Muscle of back (tissue), 13 donors: ENCODE data around the gene CCDC146. TPM values are rescaled to one million over a fixed set of nuclear protein-coding genes. Genes with fewer than 3 reads are reported as not detected.
"Not testable (repeated sequence)": the region's sequence is repeated elsewhere in the genome, so short reads cannot be mapped to it uniquely, and the experiment has no call there.

Source experiments
- DNase-seq, 3 donors: peaks; one replicate each; pipeline versions ENCODE4 v3.0.0 to v3.0.0-alpha.2; 2013
- long read RNA-seq, 9 donors: transcript quantifications; one replicate each; lab custom pipeline, GENCODE V29; 2026
- polyA plus RNA-seq, 10 donors: library from polyadenylated mRNA; unstranded; fragments of 120-200 nt; gene quantifications; one replicate each; pipeline ENCODE4 v1.2.1, GENCODE V29; 2013; ENCODE audit not compliant: insufficient read length in 10 of 10

The CCDC146 gene
- 10 to 100 TPM in 6 of 10 donors, 1 to 10 TPM in 4; 4.9 to 24.2 (median 10.6) TPM for polyA plus RNA-seq
- long read RNA-seq, donor 1, transcript CCDC146-204 (5 exons, 1,554 nt): major isoform, 5 of 20 reads
- long read RNA-seq, donor 1, partial matches to known transcripts: 0 of 20 reads
- long read RNA-seq, donor 1, other reads (novel, unspliced or antisense): 15 of 20 reads
- long read RNA-seq, donor 2, partial matches to known transcripts: 0 of 2 reads
- long read RNA-seq, donor 2, other reads (novel, unspliced or antisense): 0 of 2 reads
- long read RNA-seq, donor 3: 0 reads
- long read RNA-seq, donor 4, partial matches to known transcripts: 20 of 23 reads
- long read RNA-seq, donor 4, other reads (novel, unspliced or antisense): 0 of 23 reads
- long read RNA-seq, donor 5, partial matches to known transcripts: 0 of 4 reads
- long read RNA-seq, donor 5, other reads (novel, unspliced or antisense): 0 of 4 reads
- long read RNA-seq, donor 6, transcript CCDC146-204 (5 exons, 1,554 nt): major isoform, 6 of 6 reads
- long read RNA-seq, donor 6, partial matches to known transcripts: 0 of 6 reads
- long read RNA-seq, donor 6, other reads (novel, unspliced or antisense): 0 of 6 reads
- long read RNA-seq, donor 7, partial matches to known transcripts: 0 of 3 reads
- long read RNA-seq, donor 7, other reads (novel, unspliced or antisense): 0 of 3 reads
- long read RNA-seq, donor 8, partial matches to known transcripts: 0 of 2 reads
- long read RNA-seq, donor 8, other reads (novel, unspliced or antisense): 0 of 2 reads
- long read RNA-seq, donor 9: 0 reads

- peak; percentile 93 to 98 (median 97) for DNase-seq
These were observed at the start of gene CCDC146 for GRCh38 chr7:77121860-77122681. Gene CCDC146, plus strand, starts transcription at chr7:77122615. Its CDS starts 45,054 bp downstream, at chr7:77167669.

GRCh38 chr7:77074786-77075396 lies 47.5 kb upstream of the CCDC146 start:
- DNase-seq: not testable (repeated sequence)

- not testable (repeated sequence) for DNase-seq
These were observed 45.4 kb upstream of the CCDC146 start for GRCh38 chr7:77077060-77077459.

- DNase-seq: peak in 1 of 3 donors; percentile 0
These were observed 43.3 kb upstream of the CCDC146 start for GRCh38 chr7:77079112-77079511.

- not testable (repeated sequence) for DNase-seq
These were observed 42.8 kb upstream of the CCDC146 start for GRCh38 chr7:77079624-77080023.

- not testable (repeated sequence) for DNase-seq
These were observed 42.2 kb upstream of the CCDC146 start for GRCh38 chr7:77080236-77080635.

- DNase-seq: not testable (repeated sequence)
These were observed 40.2 kb upstream of the CCDC146 start for GRCh38 chr7:77082192-77082591.

- not testable (repeated sequence) for DNase-seq
These were observed 30.1 kb upstream of the CCDC146 start for GRCh38 chr7:77092301-77092700.

- DNase-seq: not testable (repeated sequence)
These were observed 21.9 kb upstream of the CCDC146 start for GRCh38 chr7:77100501-77100900.

GRCh38 chr7:77101187-77101586 lies 21.2 kb upstream of the CCDC146 start:
- not testable (repeated sequence) for DNase-seq

GRCh38 chr7:77102671-77103070 lies 19.7 kb upstream of the CCDC146 start:
- DNase-seq: not testable (repeated sequence)

GRCh38 chr7:77105904-77106303 lies 16.5 kb upstream of the CCDC146 start:
- DNase-seq: not testable (repeated sequence)

GRCh38 chr7:77107659-77108058 lies 14.8 kb upstream of the CCDC146 start:
- DNase-seq: not testable (repeated sequence)

- DNase-seq: not testable (repeated sequence)
These were observed 14.1 kb upstream of the CCDC146 start for GRCh38 chr7:77108362-77108761.

GRCh38 chr7:77112719-77113306 lies 9.6 kb upstream of the CCDC146 start:
- DNase-seq: peak in 1 of 3 donors; percentile 11

- DNase-seq: not testable (repeated sequence)
These were observed 3.1 kb downstream of the CCDC146 start for GRCh38 chr7:77125486-77125885.

- DNase-seq: peak in 1 of 3 donors; percentile 38
These were observed 4.6 kb downstream of the CCDC146 start for GRCh38 chr7:77127009-77127408.

GRCh38 chr7:77128582-77129410 lies 6.4 kb downstream of the CCDC146 start:
- peak in 1 of 3 donors; percentile 16 for DNase-seq

- DNase-seq: not testable (repeated sequence)
These were observed 9.4 kb downstream of the CCDC146 start for GRCh38 chr7:77131781-77132180.

GRCh38 chr7:77138668-77139067 lies 16.3 kb downstream of the CCDC146 start:
- not testable (repeated sequence) for DNase-seq
